Measurements from ENCODE around the gene CCDC116. TPM values are rescaled to one million over a fixed set of nuclear protein-coding genes. Genes with fewer than 3 reads are reported as not detected.
A peak's percentile ranks its signal among the peaks of the same experiment; 100 is the strongest.

The CCDC116 gene
- total and polyA plus RNA-seq, 2 experiments from 2014 or later: 0.57 to 0.94 TPM

GRCh38 chr22:21661991-21662390 lies 29.4 kb downstream of the CCDC116 start:
- no peaks in the 10 kb centered on the region for H3K36me3 ChIP-seq
- TF ChIP-seq CTCF (IDR thresholded peaks at IDR 0.05; ENCODE audit: low read depth, low read length): no peak
- no peak overlapping the region for H3K27ac ChIP-seq
- DNase-seq (ENCODE audit: low read depth in 1 of 2, low spot score in 1 of 2): no peak
- no peak overlapping the region for H3K4me3 ChIP-seq
- no peaks in the 10 kb centered on the region for H3K4me1 ChIP-seq (ENCODE audit: low read depth)
- H3K9me3 ChIP-seq (ENCODE audit: low read depth): no peaks in the 10 kb centered on the region
- no peaks in the 10 kb centered on the region for H3K27me3 ChIP-seq

GRCh38 chr22:21663738-21664137 lies 31.2 kb downstream of the CCDC116 start:
- Histone ChIP-seq H3K9me3 (ENCODE audit: low read depth) (no peaks in the 10 kb centered on the region), H3K27ac (no peak overlapping the region), H3K4me1 (ENCODE audit: low read depth) (no peaks in the 10 kb centered on the region), H3K36me3 (no peaks in the 10 kb centered on the region), H3K4me3 (no peak overlapping the region), H3K27me3 (no peaks in the 10 kb centered on the region)
- TF ChIP-seq CTCF (IDR thresholded peaks at IDR 0.05; ENCODE audit: low read depth, low read length): no peak
- DNase-seq (ENCODE audit: low read depth in 1 of 2, low spot score in 1 of 2): no peak

GRCh38 chr22:21665047-21665851 lies 32.7 kb downstream of the CCDC116 start:
- no peaks in the 10 kb centered on the region for H3K36me3 ChIP-seq
- no peak for DNase-seq (ENCODE audit: low read depth in 1 of 2, low spot score in 1 of 2)
- no peak overlapping the region for H3K27ac ChIP-seq
- H3K9me3 ChIP-seq (ENCODE audit: low read depth): no peaks in the 10 kb centered on the region
- H3K4me1 ChIP-seq (ENCODE audit: low read depth): no peaks in the 10 kb centered on the region
- H3K4me3 ChIP-seq: peak overlapping the region; percentile 60
- no peaks in the 10 kb centered on the region for H3K27me3 ChIP-seq
- TF ChIP-seq CTCF (IDR thresholded peaks at IDR 0.05; ENCODE audit: low read depth, low read length): no peak

GRCh38 chr22:21666786-21667185 lies 34.2 kb downstream of the CCDC116 start:
- H3K4me3 ChIP-seq: peak overlapping the region; percentile 60
- H3K4me1 ChIP-seq (ENCODE audit: low read depth): no peaks in the 10 kb centered on the region
- no peak for DNase-seq (ENCODE audit: low read depth in 1 of 2, low spot score in 1 of 2)
- peak overlapping the region; percentile 82 for H3K27ac ChIP-seq
- H3K36me3 ChIP-seq: peaks cover 11% of the 10 kb centered on the region
- no peaks in the 10 kb centered on the region for H3K9me3 ChIP-seq (ENCODE audit: low read depth)
- TF ChIP-seq CTCF (IDR thresholded peaks at IDR 0.05; ENCODE audit: low read depth, low read length): no peak
- no peaks in the 10 kb centered on the region for H3K27me3 ChIP-seq

GRCh38 chr22:21669026-21669425 lies 36.5 kb downstream of the CCDC116 start:
- H3K36me3 ChIP-seq: peaks cover 16% of the 10 kb centered on the region
- no peak overlapping the region for H3K4me3 ChIP-seq
- no peaks in the 10 kb centered on the region for H3K9me3 ChIP-seq (ENCODE audit: low read depth)
- H3K27ac ChIP-seq: no peak overlapping the region
- no peaks in the 10 kb centered on the region for H3K4me1 ChIP-seq (ENCODE audit: low read depth)
- DNase-seq (ENCODE audit: low read depth in 1 of 2, low spot score in 1 of 2): no peak
- TF ChIP-seq CTCF (IDR thresholded peaks at IDR 0.05; ENCODE audit: low read depth, low read length): no peak
- H3K27me3 ChIP-seq: no peaks in the 10 kb centered on the region

Data from cardiac muscle cell (in vitro differentiated cells and primary cell).